GM12891 (cell line): ENCODE results near the gene SRRD.

Experiments used
- DNase-seq: peaks from one replicate; pipeline ENCODE4 v3.0.0; 2011; ENCODE audit warnings: low spot score; ENCODE audit not compliant: insufficient read length
- FAIRE-seq: peaks from 2 replicates; lab custom pipeline; 2011; peaks lifted over from hg19 to GRCh38; lab: Jason Lieb, UNC
- PAX5 ChIP-seq: IDR thresholded peaks from 2 replicates; pipeline ENCODE4 v1.6.1; 2011; ENCODE audit warnings: low read length, moderate library complexity, mild to moderate bottlenecking; ENCODE audit not compliant: insufficient read depth, severe bottlenecking
- POLR2A ChIP-seq: IDR thresholded peaks from 2 replicates; pipeline ENCODE4 v1.6.1; 2011; ENCODE audit warnings: low read depth, low read length, control low read depth
- POLR2AphosphoS5 ChIP-seq: IDR thresholded peaks from 2 replicates; pipeline ENCODE4 v1.6.1; 2011; ENCODE audit warnings: low read depth, low read length, control low read depth
- POU2F2 ChIP-seq: IDR thresholded peaks from 2 replicates; pipeline ENCODE4 v1.6.1; 2011; ENCODE audit warnings: low read depth, mild to moderate bottlenecking, control low read depth, low read length, moderate library complexity
- SPI1 ChIP-seq: IDR thresholded peaks from 2 replicates; pipeline ENCODE4 v1.6.1; 2011; ENCODE audit warnings: low read depth, low read length, control low read depth
- TAF1 ChIP-seq: IDR thresholded peaks from 2 replicates; pipeline ENCODE4 v1.6.1; 2011; ENCODE audit warnings: low read depth, low read length, control low read depth

Gene SRRD

DNA sequence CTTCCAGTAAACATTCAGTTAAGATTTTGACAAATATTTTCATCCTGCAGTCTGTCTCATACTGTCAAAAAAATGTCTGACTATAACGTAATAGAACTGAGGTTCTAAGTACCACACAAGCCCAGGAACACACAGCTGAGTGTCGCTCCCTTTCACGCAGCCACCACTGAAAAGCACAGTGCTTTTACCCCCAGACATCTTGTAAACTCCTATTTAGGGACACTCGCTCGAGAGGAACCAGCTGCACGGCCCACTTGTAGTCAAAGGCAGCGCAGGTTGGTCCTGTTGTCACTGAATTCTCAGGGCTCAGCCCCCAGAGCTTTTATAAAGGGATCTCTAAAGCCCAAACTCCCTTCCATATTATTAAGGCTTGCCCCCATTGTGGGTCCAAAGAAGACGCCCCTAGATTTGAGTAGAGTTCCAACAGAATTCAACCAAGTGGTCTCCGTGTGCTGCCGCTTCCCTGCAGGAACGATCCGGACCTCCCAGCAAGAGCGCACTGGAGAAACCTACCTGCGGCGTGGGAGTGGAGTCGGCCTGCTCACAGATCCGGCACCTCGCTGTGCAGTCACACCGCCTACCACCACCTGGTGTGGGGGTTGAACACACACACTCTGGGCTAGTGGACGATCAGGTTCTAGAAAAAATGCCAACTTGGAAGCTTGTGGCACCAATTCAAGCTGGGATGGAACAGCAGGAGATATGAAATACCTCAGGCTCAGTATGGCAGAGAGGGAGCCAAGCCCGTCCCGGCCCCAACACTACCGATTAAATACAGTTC lies 31.3 kb upstream of the SRRD start:
- FAIRE-seq (no peak), DNase-seq (no peak)
- TF ChIP-seq TAF1 (no peak), POLR2AphosphoS5 (no peak), POU2F2 (no peak), SPI1 (no peak), PAX5 (no peak), POLR2A (no peak)

DNA sequence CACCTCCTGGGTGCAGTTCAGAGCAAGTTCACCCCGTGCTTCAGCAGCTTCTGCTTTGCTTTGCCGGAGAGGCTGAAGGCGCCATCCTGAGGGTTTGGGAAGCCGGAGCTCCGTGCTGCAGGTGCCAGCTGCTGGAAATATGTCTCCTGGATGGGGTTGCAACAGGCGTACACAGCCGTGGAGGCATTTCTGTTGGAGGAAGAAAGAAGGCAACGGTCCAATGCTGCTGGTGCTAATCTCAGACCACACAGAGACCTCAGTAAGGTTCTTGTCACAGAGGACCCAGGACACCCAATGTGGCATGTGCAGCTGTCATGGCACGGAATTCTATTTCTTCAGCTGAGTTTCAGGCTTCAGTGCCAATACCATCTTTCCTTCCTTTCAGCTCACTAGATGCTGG lies 30.5 kb upstream of the SRRD start:
- no peak for DNase-seq
- no peak for TF ChIP-seq PAX5
- TF ChIP-seq SPI1: no peak
- no peak for TF ChIP-seq POU2F2
- TF ChIP-seq TAF1: no peak
- no peak for TF ChIP-seq POLR2A
- TF ChIP-seq POLR2AphosphoS5: no peak
- FAIRE-seq: no peak

DNA sequence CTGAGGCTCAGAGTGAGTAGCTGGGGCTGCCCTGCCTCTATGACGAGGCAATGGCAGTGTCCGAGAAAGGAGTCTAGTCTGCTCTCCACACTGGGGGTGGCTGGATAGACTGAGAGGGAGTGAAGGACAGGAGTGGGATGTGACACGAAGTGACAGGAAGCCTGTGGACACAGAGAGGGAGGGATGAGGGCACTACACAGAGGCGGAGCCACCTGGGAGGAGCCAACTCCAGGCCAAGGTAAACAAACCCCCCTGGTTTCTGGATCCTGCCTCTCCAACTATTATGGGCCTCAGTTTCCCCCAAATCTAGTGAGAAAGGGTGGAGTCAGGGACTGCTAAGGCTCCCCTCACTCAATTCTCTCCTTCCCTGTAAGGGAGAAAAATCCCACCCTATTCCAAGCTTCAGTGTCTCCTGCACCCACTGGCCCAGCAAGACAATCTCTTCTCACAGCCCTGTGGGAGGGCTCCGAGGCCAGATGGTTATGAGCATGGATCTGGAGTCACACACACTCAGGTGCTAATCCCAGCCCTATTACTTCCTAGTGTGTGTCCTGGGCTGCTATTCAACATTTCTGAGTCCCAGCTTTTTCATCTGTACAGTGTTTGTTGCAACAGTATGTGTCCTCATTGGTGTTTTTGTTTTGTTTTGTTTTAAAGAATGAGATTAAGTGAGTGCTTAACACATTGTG lies 29.7 kb upstream of the SRRD start:
- DNase-seq (no peak), FAIRE-seq (no peak)
- TF ChIP-seq PAX5: no peak
- TF ChIP-seq SPI1: no peak
- TF ChIP-seq TAF1: no peak
- no peak for TF ChIP-seq POU2F2
- TF ChIP-seq POLR2A: no peak
- no peak for TF ChIP-seq POLR2AphosphoS5

GRCh38 chr22:26457661-26458272 lies 25.9 kb upstream of the SRRD start:
- DNase-seq (no peak), FAIRE-seq (no peak)
- TF ChIP-seq POLR2A (no peak), PAX5 (no peak), POLR2AphosphoS5 (no peak), SPI1 (no peak), POU2F2 (no peak), TAF1 (no peak)

- DNase-seq (no peak), FAIRE-seq (no peak)
- TF ChIP-seq TAF1: no peak
- TF ChIP-seq POLR2AphosphoS5: no peak
- no peak for TF ChIP-seq POLR2A
- no peak for TF ChIP-seq PAX5
- no peak for TF ChIP-seq POU2F2
- no peak for TF ChIP-seq SPI1
Measured at GRCh38 chr22:26460202-26460601, 23.5 kb upstream of the SRRD start.

DNA sequence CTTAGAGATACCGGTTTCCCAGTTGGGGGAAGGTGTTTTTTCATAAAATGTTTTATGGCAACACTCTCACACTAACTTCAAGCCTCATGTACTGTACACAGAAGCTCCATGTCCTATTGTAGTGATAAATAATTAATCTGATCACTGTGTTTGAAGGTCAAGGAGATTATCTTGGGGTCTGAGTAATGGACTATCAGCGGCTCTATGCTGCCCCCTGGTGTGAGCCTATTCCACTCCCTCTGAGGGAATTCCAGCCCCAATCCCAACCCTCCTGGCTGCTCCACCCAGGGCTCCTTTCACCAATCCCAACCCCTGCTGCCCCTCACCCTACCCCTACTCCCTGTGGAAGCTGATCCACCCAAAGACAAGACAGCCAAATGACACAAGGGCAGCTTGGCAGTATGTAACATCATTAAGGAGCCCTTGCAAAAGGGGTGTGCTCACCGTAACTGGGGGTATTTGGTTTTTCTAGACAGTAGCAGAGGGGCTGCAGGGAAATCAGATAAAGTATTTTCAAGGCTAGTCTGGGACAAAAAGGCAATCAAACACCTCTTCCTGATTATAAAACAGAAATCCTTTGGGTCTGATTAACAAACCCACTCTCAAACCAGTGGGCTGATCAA lies 22.4 kb upstream of the SRRD start:
- FAIRE-seq: peak; percentile 76
- TF ChIP-seq PAX5 (no peak), POLR2AphosphoS5 (no peak), SPI1 (no peak), POLR2A (no peak)
- peak; percentile 30 for DNase-seq

GRCh38 chr22:26462051-26462450 lies 21.6 kb upstream of the SRRD start:
- DNase-seq (no peak), FAIRE-seq (no peak)
- no peak for TF ChIP-seq PAX5
- no peak for TF ChIP-seq POLR2AphosphoS5
- TF ChIP-seq POLR2A: no peak
- no peak for TF ChIP-seq TAF1
- TF ChIP-seq POU2F2: no peak
- no peak for TF ChIP-seq SPI1

DNA sequence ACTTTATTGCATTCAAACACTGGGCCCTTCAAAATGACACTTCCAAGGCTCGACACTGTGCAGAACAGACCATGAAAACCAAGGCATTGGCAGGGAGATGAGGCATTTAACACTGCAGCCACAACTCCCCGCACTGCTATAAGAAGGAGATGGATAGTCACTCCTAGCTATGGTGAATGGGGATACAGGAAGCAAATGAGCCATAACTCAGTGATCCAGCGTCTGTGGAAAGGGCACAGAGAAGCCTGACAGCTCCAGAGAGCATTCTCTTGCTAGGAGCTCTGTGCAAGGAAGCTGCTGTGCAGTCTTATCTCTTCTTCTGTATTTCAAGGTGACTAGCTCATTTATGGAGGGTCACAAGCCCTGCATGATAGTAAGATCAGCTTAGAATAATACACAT lies 21.0 kb upstream of the SRRD start:
- no peak for FAIRE-seq
- TF ChIP-seq TAF1 (no peak), SPI1 (no peak), POLR2A (no peak), POLR2AphosphoS5 (no peak), PAX5 (no peak), POU2F2 (no peak)
- DNase-seq: no peak

GRCh38 chr22:26463101-26463661 lies 20.5 kb upstream of the SRRD start:
- TF ChIP-seq POLR2AphosphoS5 (no peak), POU2F2 (no peak), TAF1 (no peak), PAX5 (no peak), POLR2A (no peak), SPI1 (no peak)
- FAIRE-seq (no peak), DNase-seq (no peak)
